Mucosa of rectum (tissue), 2 donors: ENCODE data around the gene STAT5B.
"Not testable (repeated sequence)": the region's sequence is repeated elsewhere in the genome, so short reads cannot be mapped to it uniquely, and the experiment has no call there.

Experiments used
- H3K27ac ChIP-seq, 2 donors: one replicate each; pipeline ENCODE4 v1.7.0; 2013; ENCODE audit warnings: inconsistent platforms in 2 of 2, low read depth in 2 of 2, low read length in 2 of 2
- H3K27me3 ChIP-seq, 2 donors: one replicate each; pipeline ENCODE4 v1.7.0; 2013; ENCODE audit warnings: low read length in 2 of 2; ENCODE audit not compliant: control insufficient read depth in 2 of 2, insufficient read depth in 2 of 2
- H3K36me3 ChIP-seq, 2 donors: one replicate each; pipeline ENCODE4 v1.7.0; 2013; ENCODE audit warnings: low read length in 2 of 2; ENCODE audit not compliant: control insufficient read depth in 2 of 2, insufficient read depth in 2 of 2
- H3K4me1 ChIP-seq, 2 donors: one replicate each; pipeline ENCODE4 v1.7.0; 2013; ENCODE audit warnings: low read length in 2 of 2, mild to moderate bottlenecking in 1 of 2; ENCODE audit not compliant: control insufficient read depth in 2 of 2, insufficient read depth in 2 of 2
- H3K4me3 ChIP-seq, 2 donors: one replicate each; pipeline ENCODE4 v1.7.0; 2013; ENCODE audit warnings: low read length in 2 of 2
- H3K9ac ChIP-seq, 2 donors: one replicate each; pipeline ENCODE4 v1.7.0; 2013; ENCODE audit warnings: low read length in 2 of 2, low read depth in 1 of 2, mild to moderate bottlenecking in 1 of 2
- H3K9me3 ChIP-seq, 2 donors: one replicate each; pipeline ENCODE4 v1.7.0; 2013; ENCODE audit warnings: low read length in 2 of 2; ENCODE audit not compliant: control insufficient read depth in 2 of 2
- donor health status: healthy.
- donor health status: Normal muscosa, but diverticular disease.

STAT5B gene

GRCh38 chr17:42307362-42307927, 31.3 kb upstream of the STAT5B start:
- peaks cover 5 to 11% of the 10 kb centered on the region in 2 donors for H3K4me1 ChIP-seq
- H3K9ac ChIP-seq, result no peak overlapping the region
- peaks cover 29 to 33% of the 10 kb centered on the region in 2 donors for H3K36me3 ChIP-seq
- no peaks in the 10 kb centered on the region for H3K27me3 ChIP-seq
- H3K9me3 ChIP-seq, result no peaks in the 10 kb centered on the region
- no peak overlapping the region for H3K4me3 ChIP-seq
- no peak overlapping the region for H3K27ac ChIP-seq

DNA sequence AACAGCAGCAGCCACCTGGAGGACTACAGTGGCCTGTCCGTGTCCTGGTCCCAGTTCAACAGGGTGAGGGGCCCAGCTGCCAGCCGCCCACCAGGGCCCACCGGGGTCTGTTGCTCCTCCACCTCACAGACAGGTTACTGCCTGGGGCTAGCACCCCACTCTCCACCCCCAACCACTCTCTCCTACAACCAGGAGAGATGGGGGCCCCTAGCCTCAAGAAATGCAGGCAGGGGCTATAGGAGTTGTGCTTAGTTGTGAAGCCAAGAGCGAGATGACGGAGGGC, 30.1 kb upstream of the STAT5B start:
- H3K9ac ChIP-seq, result no peak overlapping the region
- H3K36me3 ChIP-seq, result peaks cover 37 to 45% of the 10 kb centered on the region in 2 donors
- H3K27ac ChIP-seq, result no peak overlapping the region
- no peaks in the 10 kb centered on the region for H3K27me3 ChIP-seq
- H3K9me3 ChIP-seq, result no peaks in the 10 kb centered on the region
- H3K4me1 ChIP-seq, result peaks cover 0 to 5% of the 10 kb centered on the region in 2 donors
- no peak overlapping the region for H3K4me3 ChIP-seq

DNA sequence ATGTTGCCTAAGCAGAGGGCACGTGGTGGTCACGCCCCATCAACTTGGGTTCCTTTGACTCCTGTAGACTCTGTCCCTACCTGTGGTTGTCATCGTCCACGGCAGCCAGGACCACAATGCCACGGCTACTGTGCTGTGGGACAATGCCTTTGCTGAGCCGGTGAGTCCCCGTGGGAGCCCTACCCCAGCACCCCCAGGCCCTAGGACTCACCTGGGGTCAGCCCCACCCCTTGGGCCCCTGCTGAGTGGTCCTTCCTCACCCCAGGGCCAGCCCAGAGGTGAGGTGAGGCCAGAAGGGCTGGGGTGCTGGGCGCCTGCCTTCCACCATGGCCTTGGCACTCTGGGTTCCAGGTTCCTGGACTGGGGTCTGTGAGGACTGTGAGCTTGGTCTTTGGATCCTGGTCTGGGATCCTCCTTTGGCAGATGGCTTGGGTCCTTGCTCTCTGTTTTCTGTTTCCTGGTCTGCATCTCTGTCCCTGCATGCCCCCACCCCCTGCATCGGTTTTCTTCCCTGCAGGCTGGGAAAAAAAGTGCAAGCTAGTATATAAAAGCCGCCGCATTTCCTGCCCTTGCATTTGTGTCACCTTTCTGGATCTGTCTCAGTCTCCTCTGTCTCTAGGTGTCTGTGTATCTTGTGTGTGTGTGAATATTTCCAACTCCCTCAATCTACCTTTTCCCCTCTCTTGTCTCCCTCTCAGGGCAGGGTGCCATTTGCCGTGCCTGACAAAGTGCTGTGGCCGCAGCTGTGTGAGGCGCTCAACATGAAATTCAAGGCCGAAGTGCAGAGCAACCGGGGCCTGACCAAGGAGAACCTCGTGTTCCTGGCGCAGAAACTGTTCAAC, 29.6 kb upstream of the STAT5B start:
- peaks cover 39 to 46% of the 10 kb centered on the region in 2 donors for H3K36me3 ChIP-seq

DNA sequence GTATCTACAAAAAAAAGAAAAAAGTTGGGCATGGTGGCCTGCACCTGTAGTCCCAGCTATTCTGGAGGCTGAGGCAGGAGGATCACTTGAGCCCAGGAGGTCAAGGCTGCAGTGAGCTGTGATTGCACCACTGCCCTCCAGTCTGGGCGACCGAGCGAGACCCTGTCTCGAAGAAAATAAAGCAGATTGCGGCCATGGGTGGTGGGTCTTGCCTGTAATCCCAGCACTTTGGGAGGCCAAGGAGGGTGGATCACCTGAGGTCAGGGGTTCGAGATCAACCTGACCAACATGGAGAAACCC, 28.8 kb upstream of the STAT5B start:
- not testable (repeated sequence) for H3K9ac ChIP-seq, H3K9me3 ChIP-seq, H3K27ac ChIP-seq, H3K4me1 ChIP-seq, H3K27me3 ChIP-seq, H3K4me3 ChIP-seq
- peaks cover 36 to 40% of the 10 kb centered on the region in 2 donors for H3K36me3 ChIP-seq

More for the DNA sequence above, 29.6 kb upstream of the STAT5B start:
- Histone ChIP-seq H3K27ac (no peak overlapping the region), H3K4me1 (no peaks in the 10 kb centered on the region), H3K9ac (no peak overlapping the region), H3K27me3 (no peaks in the 10 kb centered on the region), H3K9me3 (no peaks in the 10 kb centered on the region), H3K4me3 (no peak overlapping the region)

DNA sequence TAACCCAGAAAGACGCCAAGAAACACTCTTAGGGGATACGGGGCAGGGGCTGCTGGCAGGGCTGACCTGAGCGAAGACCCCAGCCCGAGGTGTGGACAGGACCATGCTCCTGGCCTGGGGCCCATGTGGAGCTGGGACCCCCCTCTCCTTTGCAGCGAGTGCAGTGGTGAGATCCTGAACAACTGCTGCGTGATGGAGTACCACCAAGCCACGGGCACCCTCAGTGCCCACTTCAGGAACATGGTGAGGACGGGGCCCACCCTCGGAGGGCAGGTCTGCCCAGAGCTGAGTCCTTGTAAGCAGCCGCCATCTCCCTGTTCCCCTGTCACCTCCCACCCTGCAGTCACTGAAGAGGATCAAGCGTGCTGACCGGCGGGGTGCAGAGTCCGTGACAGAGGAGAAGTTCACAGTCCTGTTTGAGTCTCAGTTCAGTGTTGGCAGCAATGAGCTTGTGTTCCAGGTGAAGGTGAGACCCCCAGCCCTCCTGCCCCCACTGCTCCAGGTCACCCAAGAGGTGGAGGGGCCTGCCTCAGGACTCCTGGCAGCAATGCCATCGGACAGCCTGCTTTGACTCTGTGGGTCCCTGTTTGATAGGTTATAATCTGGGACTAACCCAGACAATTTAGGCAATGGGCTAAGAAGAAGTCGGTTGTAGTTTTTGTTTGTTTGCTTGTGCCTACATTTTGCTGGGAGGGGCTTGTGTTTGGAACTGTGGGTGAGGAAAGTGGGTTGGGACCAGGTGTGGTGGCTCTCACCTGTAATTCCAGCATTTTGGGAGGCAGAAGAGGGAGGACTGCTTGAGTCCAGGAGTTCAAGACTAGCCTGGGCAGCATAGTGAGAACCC, 28.2 kb upstream of the STAT5B start:
- Histone ChIP-seq H3K4me3 (no peak overlapping the region), H3K9me3 (no peaks in the 10 kb centered on the region), H3K27me3 (no peaks in the 10 kb centered on the region), H3K36me3 (peaks cover 36 to 37% of the 10 kb centered on the region in 2 donors), H3K9ac (no peak overlapping the region), H3K27ac (no peak overlapping the region), H3K4me1 (no peaks in the 10 kb centered on the region)

GRCh38 chr17:42303694-42304093, 27.5 kb upstream of the STAT5B start:
- H3K4me1 ChIP-seq, result no peaks in the 10 kb centered on the region
- H3K4me3 ChIP-seq, result no peak overlapping the region
- H3K9ac ChIP-seq, result no peak overlapping the region
- no peaks in the 10 kb centered on the region for H3K27me3 ChIP-seq
- peaks cover 31 to 36% of the 10 kb centered on the region in 2 donors for H3K36me3 ChIP-seq
- H3K27ac ChIP-seq, result no peak overlapping the region
- no peaks in the 10 kb centered on the region for H3K9me3 ChIP-seq

DNA sequence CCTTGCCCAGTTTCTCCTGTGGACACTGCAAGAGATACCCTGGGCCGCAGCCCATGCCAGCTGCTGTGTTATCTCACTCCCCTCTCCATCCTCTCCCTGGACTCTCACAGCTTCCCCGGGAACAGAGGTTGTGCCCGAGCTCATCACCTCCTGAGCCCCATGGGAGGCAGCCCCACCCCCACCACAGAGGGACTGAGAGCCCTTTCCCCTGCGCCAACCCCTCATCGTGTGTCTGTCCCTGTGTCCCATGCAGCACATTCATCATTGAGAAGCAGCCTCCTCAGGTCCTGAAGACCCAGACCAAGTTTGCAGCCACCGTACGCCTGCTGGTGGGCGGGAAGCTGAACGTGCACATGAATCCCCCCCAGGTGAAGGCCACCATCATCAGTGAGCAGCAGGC, 24.8 kb upstream of the STAT5B start:
- H3K27me3 ChIP-seq, result no peaks in the 10 kb centered on the region
- no peak overlapping the region for H3K9ac ChIP-seq
- no peak overlapping the region for H3K4me3 ChIP-seq
- no peak overlapping the region for H3K27ac ChIP-seq
- peaks cover 32% of the 10 kb centered on the region in 2 donors for H3K36me3 ChIP-seq
- H3K9me3 ChIP-seq, result no peaks in the 10 kb centered on the region
- H3K4me1 ChIP-seq, result no peaks in the 10 kb centered on the region

GRCh38 chr17:42299913-42300312, 23.7 kb upstream of the STAT5B start:
- not testable (repeated sequence) for H3K27ac ChIP-seq, H3K27me3 ChIP-seq, H3K4me3 ChIP-seq, H3K9ac ChIP-seq, H3K9me3 ChIP-seq, H3K4me1 ChIP-seq
- H3K36me3 ChIP-seq, result peaks cover 36 to 44% of the 10 kb centered on the region in 2 donors

- not testable (repeated sequence) for H3K4me3 ChIP-seq, H3K9me3 ChIP-seq
- peaks cover 31 to 43% of the 10 kb centered on the region in 2 donors for H3K36me3 ChIP-seq
Observed at GRCh38 chr17:42299361-42299760, 23.2 kb upstream of the STAT5B start.

GRCh38 chr17:42297775-42298174, 21.6 kb upstream of the STAT5B start:
- not testable (repeated sequence) for H3K27me3 ChIP-seq, H3K4me1 ChIP-seq, H3K27ac ChIP-seq, H3K9ac ChIP-seq, H3K4me3 ChIP-seq, H3K9me3 ChIP-seq
- H3K36me3 ChIP-seq, result peaks cover 33 to 43% of the 10 kb centered on the region in 2 donors

More at GRCh38 chr17:42299361-42299760, 23.2 kb upstream of the STAT5B start:
- H3K4me1 ChIP-seq, H3K27me3 ChIP-seq, H3K27ac ChIP-seq, H3K9ac ChIP-seq: not testable (repeated sequence)
